Measurements from ENCODE around the gene FYTTD1.

Gene FYTTD1

DNA sequence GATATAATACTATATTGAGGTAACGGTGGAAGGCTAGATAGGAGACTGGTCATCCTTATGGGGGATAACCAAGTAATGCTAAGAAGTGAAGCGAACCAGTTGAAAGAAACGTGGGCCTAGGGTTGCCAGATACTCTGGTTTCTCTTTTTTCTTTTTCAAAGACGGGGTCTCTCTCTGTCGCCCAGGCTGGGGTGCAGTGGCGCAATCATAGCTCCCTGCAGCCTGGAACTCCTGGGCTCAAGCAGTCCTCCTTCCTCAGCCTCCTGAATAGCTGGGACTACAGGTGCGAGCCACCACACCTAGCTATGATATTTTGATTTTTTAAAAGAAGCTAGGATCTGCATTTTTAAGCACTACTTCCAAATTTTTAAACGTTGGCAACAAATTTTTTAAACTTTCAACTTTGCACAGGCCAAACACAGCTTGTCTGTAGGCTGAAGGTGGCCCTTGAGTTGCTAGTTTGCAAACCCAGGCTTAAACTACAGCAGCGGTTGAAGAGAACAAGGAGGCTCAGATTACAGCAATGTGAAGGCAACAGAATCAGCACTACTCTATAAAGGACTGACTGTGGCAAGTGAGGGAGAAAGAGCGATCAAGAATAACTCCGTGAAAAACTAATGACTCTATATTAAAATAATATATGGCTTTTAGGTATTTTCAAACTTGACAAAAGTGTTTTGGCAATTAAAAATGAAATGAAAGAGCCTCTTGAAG, 11.8 kb upstream of the FYTTD1 start:
- no peak for DNase-seq

DNA sequence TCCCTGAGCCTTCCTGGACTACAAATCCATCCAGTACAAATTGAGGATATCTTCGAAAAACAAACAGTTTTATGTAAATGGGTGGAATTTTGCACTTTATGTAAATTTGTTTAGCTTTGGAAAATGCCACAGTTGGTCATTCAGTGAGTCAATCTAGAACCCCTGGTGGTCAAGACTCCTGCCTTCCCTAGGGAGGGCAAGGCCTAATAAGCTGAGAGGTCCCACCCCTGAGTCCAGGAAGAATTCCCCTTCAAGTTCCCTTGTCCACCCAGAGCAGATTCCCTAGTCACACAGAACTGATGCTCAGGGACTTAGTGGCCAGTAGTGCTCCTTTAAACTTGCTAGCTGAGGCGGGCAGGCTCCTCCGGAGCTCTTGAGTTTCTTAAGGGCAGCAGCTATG, 6.9 kb upstream of the FYTTD1 start:
- no peak for DNase-seq

- DNase-seq, result no peak
These were observed 3.5 kb upstream of the FYTTD1 start for GRCh38 chr3:197746209-197746608.

GRCh38 chr3:197746801-197747237, 2.9 kb upstream of the FYTTD1 start:
- no peak for DNase-seq

- DNase-seq, result no peak
These were observed 927 bp upstream of the FYTTD1 start for GRCh38 chr3:197748597-197749314.

GRCh38 chr3:197749315-197749600, 425 bp upstream of the FYTTD1 start:
- DNase-seq, result peak; percentile 90

- DNase-seq, result peak; percentile 77
These were observed 731 bp downstream of the FYTTD1 start for GRCh38 chr3:197750396-197750831.

DNA sequence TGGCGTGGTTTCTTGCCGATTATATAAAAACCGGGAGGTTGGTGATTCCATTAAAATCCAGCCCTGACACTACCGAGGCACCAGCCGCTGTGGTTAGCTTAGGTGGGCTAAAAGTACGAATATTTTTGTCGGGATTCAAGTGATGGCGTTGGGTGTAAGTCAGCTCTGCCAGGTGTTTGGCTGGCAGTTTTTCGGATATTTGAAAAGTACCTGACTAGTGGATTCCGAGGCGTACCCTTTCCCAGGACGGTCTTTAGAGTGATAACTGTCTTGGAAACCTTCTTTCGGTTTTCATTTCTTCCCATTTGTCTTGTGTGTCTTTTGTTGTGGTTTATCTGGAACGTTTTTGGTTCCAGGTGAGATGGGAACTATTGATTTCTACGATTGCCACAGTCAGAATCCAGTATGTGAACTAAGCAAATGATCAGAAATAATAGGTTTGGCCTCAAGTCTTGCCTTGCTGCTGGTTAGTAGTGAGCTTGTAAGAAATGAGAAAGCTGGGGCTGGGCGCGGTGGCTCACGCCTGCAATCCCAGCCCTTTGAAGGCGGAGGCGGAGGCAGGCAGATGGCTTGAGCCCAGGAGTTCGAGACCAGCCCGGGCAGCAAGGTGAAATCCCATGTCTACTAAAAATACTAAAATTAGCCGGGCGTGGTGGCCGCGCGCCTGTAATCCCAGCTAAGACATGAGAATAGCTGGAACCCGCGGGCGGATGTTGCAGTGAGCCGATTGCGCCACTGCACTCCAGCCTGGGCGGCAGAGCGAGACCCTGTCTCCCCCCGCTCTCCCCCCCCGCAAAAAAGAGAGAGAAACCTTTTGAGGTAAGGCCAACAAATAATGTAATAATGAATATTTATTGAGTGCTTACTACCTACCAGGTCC, 1.4 kb downstream of the FYTTD1 start:
- DNase-seq, result peak; percentile 69

DNA sequence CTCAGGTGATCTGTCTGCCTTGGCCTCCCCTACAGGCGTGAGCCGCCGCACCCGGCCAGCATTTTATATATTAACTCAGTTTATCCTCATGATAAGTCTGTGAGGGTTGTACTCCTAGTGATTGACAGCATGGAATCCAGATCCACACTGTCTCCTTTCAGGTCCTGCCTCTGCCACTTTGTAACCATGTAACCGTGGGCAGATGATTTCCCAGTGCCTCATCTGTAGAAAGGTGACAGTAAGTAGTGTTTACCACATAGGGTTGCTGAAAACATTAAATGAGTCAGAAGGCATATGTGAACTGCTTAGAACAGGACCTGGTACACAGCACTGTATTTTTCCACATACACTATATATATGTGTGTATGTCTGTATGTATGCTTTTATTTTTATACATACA, 2.4 kb downstream of the FYTTD1 start:
- no peak for DNase-seq

DNA sequence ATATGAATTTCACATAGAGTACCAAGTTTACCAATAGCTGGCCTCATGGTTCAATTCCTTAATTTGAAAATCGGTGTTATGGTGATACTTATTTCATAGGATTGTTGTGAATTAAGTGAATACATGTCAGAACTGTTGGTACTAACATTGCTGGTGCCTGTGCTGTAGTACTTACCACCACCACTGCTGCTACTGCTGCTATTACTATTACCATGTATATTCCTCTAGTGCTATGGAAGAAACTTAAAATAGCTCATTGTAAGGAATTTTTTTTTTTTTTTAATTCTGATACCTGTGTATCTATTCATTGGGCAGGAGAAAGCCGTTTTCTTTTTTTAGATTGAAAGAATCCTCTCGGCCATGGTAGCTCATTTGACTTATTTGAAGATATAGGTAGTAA, 3.6 kb downstream of the FYTTD1 start:
- no peak for DNase-seq

DNA sequence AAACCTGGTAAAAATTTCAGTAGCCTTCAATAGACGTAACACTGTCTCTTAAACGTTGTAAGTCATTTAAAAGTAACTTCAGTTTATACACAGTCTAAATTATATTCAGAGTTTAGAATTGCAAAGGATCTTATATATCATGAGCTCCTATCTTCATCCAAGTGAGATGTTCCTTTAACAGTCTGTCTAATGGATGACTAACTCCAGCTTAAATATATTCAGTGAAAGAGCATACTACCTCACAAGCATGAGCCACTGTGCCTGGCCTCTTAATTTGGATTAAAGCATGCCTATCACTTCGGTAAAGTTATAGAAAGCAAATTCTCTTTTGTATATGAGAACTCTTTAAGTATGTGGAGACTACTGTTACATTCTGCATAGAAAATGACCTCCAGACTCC, 7.0 kb downstream of the FYTTD1 start:
- no peak for DNase-seq

- DNase-seq, result peak; percentile 63
These were observed 8.8 kb downstream of the FYTTD1 start for GRCh38 chr3:197758512-197758911.

- no peak for DNase-seq
These were observed 12.1 kb downstream of the FYTTD1 start for GRCh38 chr3:197761784-197762183.

DNA sequence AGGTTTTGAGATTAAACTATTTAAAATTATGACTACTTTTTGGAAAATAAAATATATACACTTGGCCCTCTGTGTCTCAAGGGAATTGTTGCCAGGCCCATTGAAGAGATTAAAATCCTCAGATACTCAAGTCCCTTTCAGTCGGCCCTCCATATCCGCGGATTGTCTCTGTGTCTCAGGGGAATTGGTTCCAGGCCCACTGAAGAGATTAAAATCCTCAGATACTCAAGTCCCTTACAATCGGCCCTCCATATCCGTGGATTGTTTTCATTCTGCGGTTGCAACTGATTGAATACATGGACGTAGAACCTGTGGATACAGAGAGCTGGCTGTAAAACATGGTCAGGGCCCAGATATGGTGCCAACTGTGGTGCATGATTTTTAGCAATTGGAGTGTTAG, 25.6 kb downstream of the FYTTD1 start:
- DNase-seq, result peak; percentile 98

DNA sequence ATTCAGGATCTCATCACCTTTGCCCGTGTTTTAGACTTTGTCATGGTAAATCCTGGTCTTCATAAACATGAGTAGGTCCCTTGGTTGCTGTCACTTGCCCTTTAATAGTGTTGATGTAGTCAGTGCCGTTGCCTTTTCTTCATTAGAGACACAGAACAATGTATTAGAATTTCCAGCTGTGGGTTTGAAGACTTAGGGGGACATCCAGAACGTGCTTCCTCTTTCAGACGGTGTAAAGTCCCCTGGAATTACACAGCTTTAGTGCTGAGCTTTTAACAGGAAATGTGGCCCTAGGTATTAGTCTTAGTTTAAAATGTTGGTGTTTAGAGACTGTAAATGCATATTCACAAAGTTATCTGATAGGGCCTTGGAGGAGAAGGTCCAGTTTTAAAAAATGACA, 32.5 kb downstream of the FYTTD1 start:
- no peak for DNase-seq

DNA sequence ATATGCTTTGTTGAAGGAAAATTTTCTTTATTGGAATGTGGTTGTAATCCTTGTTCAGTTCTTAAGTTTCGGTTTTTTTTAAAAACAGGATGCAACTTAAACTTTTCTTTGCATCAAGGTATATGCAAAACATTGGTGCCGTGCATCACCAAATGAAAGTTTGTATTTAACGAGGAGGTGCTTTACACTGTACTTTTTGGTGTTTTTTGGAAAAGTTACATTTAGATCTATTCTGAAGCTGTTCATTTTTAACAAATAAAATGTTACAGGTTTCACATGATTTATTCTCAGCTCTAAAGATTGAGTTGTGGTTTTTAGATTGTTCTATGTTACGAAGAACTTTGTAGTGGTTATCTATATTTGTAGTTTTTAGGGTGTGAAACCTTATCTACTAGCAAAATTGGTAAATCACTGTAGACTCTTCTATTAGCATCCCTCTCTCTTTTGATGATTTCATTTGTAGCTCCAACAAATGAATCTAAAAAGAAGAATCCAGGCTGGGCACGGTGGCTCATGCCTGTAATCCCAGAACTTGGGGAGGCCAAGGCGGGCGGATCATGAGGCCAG, 34.4 kb downstream of the FYTTD1 start:
- DNase-seq, result no peak

- DNase-seq, result no peak
These were observed 37.7 kb downstream of the FYTTD1 start for GRCh38 chr3:197787412-197787811.

- DNase-seq, result no peak
These were observed 39.6 kb downstream of the FYTTD1 start for GRCh38 chr3:197789309-197789708.

DNA sequence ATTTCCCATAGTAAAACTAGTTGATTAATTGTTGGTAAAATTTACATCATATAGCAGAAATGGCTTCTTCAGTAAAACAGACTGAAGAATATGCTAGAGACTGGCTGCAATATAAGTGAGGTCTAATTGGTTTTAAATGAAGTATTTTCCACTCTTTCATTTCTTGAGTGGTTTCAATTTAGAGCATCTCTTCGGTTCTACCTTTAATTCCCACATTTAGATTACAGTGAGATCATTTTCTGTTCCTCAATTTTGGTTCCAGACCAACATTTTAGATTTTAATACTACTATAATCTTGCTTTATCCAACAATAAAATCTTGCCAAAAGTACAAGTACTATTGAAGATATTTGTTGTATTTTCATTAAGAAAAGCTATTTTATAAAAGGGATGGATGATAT, 40.4 kb downstream of the FYTTD1 start:
- DNase-seq, result no peak

DNA sequence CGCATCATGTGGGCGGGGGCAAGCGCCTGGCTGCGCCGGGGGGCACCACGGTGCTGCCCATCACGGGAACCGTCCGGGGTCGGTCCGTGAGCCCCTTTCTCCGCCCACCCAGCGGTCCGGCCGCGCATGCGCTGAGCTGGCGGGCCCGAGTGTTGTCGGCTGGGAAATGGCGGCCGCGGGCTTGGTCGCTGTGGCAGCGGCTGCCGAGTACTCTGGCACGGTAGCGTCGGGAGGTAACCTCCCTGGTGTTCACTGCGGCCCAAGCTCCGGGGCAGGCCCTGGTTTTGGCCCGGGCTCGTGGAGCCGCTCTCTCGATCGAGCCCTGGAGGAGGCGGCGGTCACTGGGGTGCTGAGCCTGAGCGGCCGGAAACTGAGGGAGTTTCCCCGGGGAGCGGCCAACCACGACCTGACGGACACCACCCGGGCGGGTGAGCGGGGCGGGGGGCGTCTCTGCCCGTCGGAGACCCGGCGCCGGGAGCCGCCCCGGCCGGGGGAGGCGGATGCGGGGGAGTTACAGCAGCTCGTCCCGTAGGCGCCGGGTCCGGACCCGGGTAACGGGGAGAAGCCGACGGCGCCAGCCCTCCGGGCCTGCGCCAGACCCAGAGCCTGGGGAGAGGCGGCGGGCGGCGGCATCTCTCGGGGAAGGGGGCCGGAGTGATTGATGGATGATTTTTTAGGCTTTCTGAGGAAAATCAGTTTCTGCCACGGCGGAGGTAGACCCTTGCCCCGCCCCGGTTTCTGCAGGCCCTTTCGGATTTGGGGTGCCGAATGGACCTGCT, 41.6 kb downstream of the FYTTD1 start, which contains the start of gene LRCH3:
LRCH3 (plus strand) TSS at position 142 of the 779 bp plus-strand sequence; CDS start at position 167, 25 bp downstream.
- DNase-seq, result peak; percentile 93

DNA sequence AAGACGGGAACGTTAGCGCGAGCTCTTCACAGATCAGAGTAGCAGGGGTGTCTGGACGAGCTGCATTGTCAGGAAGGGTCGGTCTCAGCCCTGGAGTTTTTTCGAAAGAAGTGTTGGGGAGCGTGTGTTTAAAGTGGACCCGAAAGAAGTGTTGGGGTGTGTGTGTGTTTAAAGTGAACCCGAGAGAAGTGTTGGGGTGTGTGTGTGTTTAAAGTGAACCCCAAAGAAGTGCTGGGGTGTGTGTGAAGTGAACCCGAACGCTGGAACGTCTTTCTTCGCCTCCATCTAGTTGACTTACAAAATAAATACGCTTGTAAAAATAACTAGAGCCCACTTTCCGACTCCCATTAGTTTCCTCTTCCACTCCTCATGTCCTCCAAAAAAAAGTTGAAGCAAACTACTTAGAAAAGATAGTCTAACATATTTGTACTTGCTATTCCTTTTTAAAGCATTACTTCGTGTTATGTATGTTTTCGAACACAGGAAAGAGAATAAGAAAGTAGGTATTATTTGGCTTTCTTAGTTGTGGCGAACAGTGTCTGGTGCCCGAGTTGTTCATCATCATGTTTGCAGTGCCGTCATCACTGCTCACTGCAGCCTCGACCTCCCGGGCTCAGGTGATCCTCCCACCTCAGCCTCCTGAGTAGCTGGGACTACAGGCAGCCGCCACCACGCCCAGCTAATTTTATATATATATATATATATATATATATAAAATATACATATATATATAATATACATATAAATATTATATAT, 42.4 kb downstream of the FYTTD1 start:
- peak; percentile 55 for DNase-seq

GRCh38 chr3:197793247-197793646, 43.6 kb downstream of the FYTTD1 start:
- DNase-seq, result no peak
